Measurements from ENCODE around the gene REXO1. TPM values are rescaled to one million over a fixed set of nuclear protein-coding genes. Genes with fewer than 3 reads are reported as not detected.

Gene REXO1
- total and polyA plus RNA-seq, 9 of the 15 experiments (the other 6 are each of a cell fraction or from before 2014, with no cell fraction given): 0.04 to 63.3 (median 15.8) TPM

DNA sequence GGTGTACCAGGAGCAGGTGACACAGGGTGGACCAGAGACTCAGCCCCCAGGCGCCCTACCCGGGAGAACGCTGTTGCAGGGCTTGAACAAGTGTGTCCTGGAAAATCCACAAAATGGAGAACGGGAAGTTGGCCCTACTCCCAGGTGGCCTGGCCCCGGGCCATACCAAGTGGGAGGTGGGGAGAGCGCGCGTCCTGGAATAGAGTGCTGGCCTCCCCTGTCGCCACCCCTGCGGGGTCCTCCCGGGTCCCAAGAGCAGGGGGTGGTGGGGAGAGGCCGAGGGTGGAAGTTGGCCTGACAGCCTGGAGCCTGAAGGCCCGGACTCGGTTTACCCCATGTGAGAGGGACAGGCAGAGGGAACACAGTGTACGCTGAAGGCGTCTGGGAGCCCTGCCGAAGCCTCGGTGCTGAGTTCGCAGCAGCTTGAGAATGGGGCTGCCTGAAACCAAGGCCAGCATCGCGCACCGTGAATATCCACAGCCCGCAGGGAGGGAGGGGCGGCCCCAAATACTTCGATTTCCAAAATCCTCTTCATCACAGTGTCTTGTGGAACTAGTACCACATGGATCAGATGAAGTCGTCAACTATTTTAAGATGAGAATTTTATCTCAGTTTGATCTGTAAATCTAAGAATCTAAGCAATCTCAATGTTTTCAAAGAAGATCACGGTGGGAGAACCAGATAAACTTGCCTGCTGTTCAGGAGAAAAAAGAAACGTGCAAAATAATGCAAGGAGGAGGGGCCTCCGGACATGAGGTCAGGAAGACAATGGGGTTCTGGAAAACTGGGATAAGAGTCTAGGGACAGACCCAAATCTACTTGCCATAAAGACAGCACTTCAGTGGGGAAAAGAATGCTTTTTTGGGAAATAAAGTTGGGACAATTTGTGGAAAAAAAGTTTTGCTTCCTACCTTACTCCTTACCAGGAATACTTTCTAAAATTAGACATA, 25.5 kb upstream of the REXO1 start (continued):
- TF ChIP-seq ZNF766 (CRISPR knock-in tag; conservative IDR thresholded peaks at IDR 0.05): 0 out of 2 replicates have a peak, but pooled peaks have one; percentile 31
- TF ChIP-seq TOE1 (IDR thresholded peaks at IDR 0.05; ENCODE audit: borderline replicate concordance): 0 out of 2 replicates have a peak, but pooled peaks have one; percentile 42
- no peak for TF ChIP-seq TOE1 (CRISPR knock-in tag; IDR thresholded peaks at IDR 0.05; ENCODE audit: borderline replicate concordance, low read depth)
- peak; percentile 28; the same call in 1 of the 2 replicates for TF ChIP-seq ARID1B (IDR thresholded peaks at IDR 0.05)
- peak; percentile 56; the same call in 1 of the 2 replicates for TF ChIP-seq ZBTB7A (IDR thresholded peaks at IDR 0.05; ENCODE audit: borderline replicate concordance, control insufficient read depth, low read depth, low read length)
- TF ChIP-seq, protein P1, sequence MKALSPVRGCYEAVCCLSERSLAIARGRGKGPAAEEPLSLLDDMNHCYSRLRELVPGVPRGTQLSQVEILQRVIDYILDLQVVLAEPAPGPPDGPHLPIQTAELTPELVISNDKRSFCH (CRISPR knock-in tag; IDR thresholded peaks at IDR 0.05): no peak
- TF ChIP-seq, protein P1 (tag; IDR thresholded peaks at IDR 0.05): no peak

Data from K562 (cell line).